IMR-90 (cell line): Measurements from ENCODE around the gene PRSS23. TPM values are rescaled to one million over a fixed set of nuclear protein-coding genes. Genes with fewer than 3 reads are reported as not detected.
A peak's percentile ranks its signal among the peaks of the same experiment; 100 is the strongest.

Experiments
- ATAC-seq: fragments of 200-7000 bp; cut with Tn5 transposase; 2 replicates; pipeline ENCODE4 v1.9.1; 2020; ENCODE audit warnings: low read depth, mild to moderate bottlenecking, moderate library complexity
- BruUV-seq: library from RNA; stranded (reverse); fragments of 400-500 nt; replicated peaks from 2 replicates; lab custom pipeline; 2021; lab: Mats Ljungman, UMichigan
- CTCF ChIA-PET: fragments of 300-600 bp; formaldehyde crosslinking; extraction: SDS; loops from one replicate; lab custom pipeline; 2021; ENCODE audit warnings: antibody characterized with exemption; lab: Yijun Ruan, JAX
- POLR2A ChIA-PET: fragments of 300-600 bp; sonication (Branson Sonifier 250); formaldehyde crosslinking; loops from one replicate; lab custom pipeline; 2022; ENCODE audit warnings: antibody characterized with exemption; ENCODE audit not compliant: unreplicated experiment; lab: Charles Lee
- DNase-seq: peaks from one replicate; pipeline ENCODE4 v3.0.0; 2013
- H2AFZ ChIP-seq: replicated peaks from 2 replicates; pipeline ENCODE3; 2013; ENCODE audit warnings: low read length, mild to moderate bottlenecking; ENCODE audit not compliant: poor library complexity
- H2AK5ac ChIP-seq: 2 replicates; pipeline ENCODE4 v1.6.1; 2013; ENCODE audit warnings: low read depth, low read length, inconsistent platforms
- H2AK9ac ChIP-seq: replicated peaks from 2 replicates; pipeline ENCODE3; 2013; ENCODE audit warnings: mild to moderate bottlenecking, low read depth, low read length, moderate library complexity; ENCODE audit not compliant: poor library complexity
- H2BK120ac ChIP-seq: 2 replicates; pipeline ENCODE4 v1.6.1; 2013; ENCODE audit warnings: low read depth, low read length, inconsistent platforms
- H2BK15ac ChIP-seq: 3 replicates; pipeline ENCODE4 v1.6.1; 2013; ENCODE audit warnings: low read depth, low read length, inconsistent platforms
- H2BK20ac ChIP-seq: 2 replicates; pipeline ENCODE4 v1.6.1; 2013; ENCODE audit warnings: low read depth, mild to moderate bottlenecking, inconsistent platforms, low read length, moderate library complexity
- H2BK5ac ChIP-seq: 2 replicates; pipeline ENCODE4 v1.6.1; 2013; ENCODE audit warnings: mild to moderate bottlenecking, low read depth, low read length, inconsistent platforms; ENCODE audit not compliant: poor library complexity, severe bottlenecking
- H3K14ac ChIP-seq: replicated peaks from 2 replicates; pipeline ENCODE4 v1.6.1; 2013; ENCODE audit warnings: low read depth, low read length, inconsistent platforms
- H3K18ac ChIP-seq: 2 replicates; pipeline ENCODE4 v1.6.1; 2013; ENCODE audit warnings: low read depth, low read length, control low read depth
- H3K23ac ChIP-seq: 2 replicates; pipeline ENCODE4 v1.6.1; 2013; ENCODE audit warnings: low read depth, low read length, inconsistent platforms
- H3K27ac ChIP-seq: 2 replicates; pipeline ENCODE4 v1.5.1; 2013; ENCODE audit warnings: mild to moderate bottlenecking, control low read depth, low read length; ENCODE audit not compliant: insufficient read depth
- H3K27me3 ChIP-seq: 2 replicates; pipeline ENCODE4 v1.6.1; 2013; ENCODE audit warnings: low read length; ENCODE audit not compliant: control insufficient read depth, insufficient read depth
- H3K36me3 ChIP-seq: 2 replicates; pipeline ENCODE4 v1.6.1; 2013; ENCODE audit warnings: low read length, mixed read lengths; ENCODE audit not compliant: control insufficient read depth, insufficient read depth
- H3K4ac ChIP-seq: 2 replicates; pipeline ENCODE4 v1.6.1; 2013; ENCODE audit warnings: low read depth, low read length, inconsistent platforms
- H3K4me1 ChIP-seq: 2 replicates; pipeline ENCODE4 v1.6.1; 2013; ENCODE audit warnings: low read length, mixed read lengths; ENCODE audit not compliant: control insufficient read depth, insufficient read depth
- H3K4me2 ChIP-seq: 2 replicates; pipeline ENCODE4 v1.6.1; 2013; ENCODE audit warnings: low read depth, mild to moderate bottlenecking, control low read depth, low read length, moderate library complexity
- H3K4me3 ChIP-seq: 2 replicates; pipeline ENCODE4 v1.5.1; 2013; ENCODE audit warnings: low read depth, mild to moderate bottlenecking, control low read depth, low read length, moderate library complexity; ENCODE audit not compliant: insufficient read depth
- H3K56ac ChIP-seq: 2 replicates; pipeline ENCODE4 v1.6.1; 2013; ENCODE audit warnings: low read length, inconsistent platforms; ENCODE audit not compliant: insufficient read depth; ENCODE audit errors: extremely low read depth
- H3K79me1 ChIP-seq, 2 experiments: 2 replicates each; pipeline ENCODE4 v1.6.1; 2013; ENCODE audit warnings: low read length in 2 of 2, inconsistent platforms in 1 of 2, low read depth in 1 of 2
- H3K9ac ChIP-seq: 2 replicates; pipeline ENCODE4 v1.6.1; 2013; ENCODE audit warnings: low read depth, low read length, control low read depth
- H3K9me1 ChIP-seq: 2 replicates; pipeline ENCODE4 v1.6.1; 2013; ENCODE audit warnings: low read length, inconsistent platforms; ENCODE audit not compliant: insufficient read depth
- H3K9me3 ChIP-seq: 2 replicates; pipeline ENCODE4 v1.6.1; 2013; ENCODE audit warnings: low read length; ENCODE audit not compliant: control insufficient read depth, insufficient read depth
- H4K20me1 ChIP-seq: 2 replicates; pipeline ENCODE4 v1.6.1; 2013; ENCODE audit warnings: low read length, inconsistent platforms; ENCODE audit not compliant: insufficient read depth
- H4K5ac ChIP-seq: 2 replicates; pipeline ENCODE4 v1.6.1; 2013; ENCODE audit warnings: mild to moderate bottlenecking, low read depth, low read length, control low read depth
- H4K8ac ChIP-seq, 2 experiments: 2 replicates each; pipeline ENCODE4 v1.6.1; 2013; ENCODE audit warnings: low read depth in 2 of 2, low read length in 2 of 2, control low read depth in 1 of 2, inconsistent platforms in 1 of 2
- H4K91ac ChIP-seq: 2 replicates; pipeline ENCODE4 v1.6.1; 2013; ENCODE audit warnings: low read depth, low read length, inconsistent platforms; ENCODE audit not compliant: insufficient read depth
- BHLHE40 ChIP-seq: fragments of 150-350 bp; IDR thresholded peaks from 2 replicates; pipeline ENCODE4 v1.6.1; 2016; ENCODE audit warnings: mild to moderate bottlenecking, low read depth, low read length
- CEBPB ChIP-seq: IDR thresholded peaks from 2 replicates; pipeline ENCODE4 v1.6.1; 2012; ENCODE audit warnings: low read depth, low read length, improper control_type of control experiment
- CHD1 ChIP-seq: IDR thresholded peaks from 2 replicates; pipeline ENCODE4 v1.6.1; 2012; ENCODE audit warnings: low read depth, low read length, improper control_type of control experiment
- CTCF ChIP-seq: conservative IDR thresholded peaks from 2 replicates; pipeline ENCODE4 v1.5.1; 2012; ENCODE audit warnings: mild to moderate bottlenecking, low read depth, low read length, improper control_type of control experiment
- ELK1 ChIP-seq: fragments of 150-350 bp; IDR thresholded peaks from 2 replicates; pipeline ENCODE4 v1.6.1; 2016; ENCODE audit warnings: low read depth, mild to moderate bottlenecking, low read length, moderate library complexity, borderline replicate concordance
- FOS ChIP-seq: fragments of 150-350 bp; IDR thresholded peaks from 2 replicates; pipeline ENCODE4 v1.6.1; 2016; ENCODE audit warnings: low read depth, low read length
- MAFK ChIP-seq: IDR thresholded peaks from 2 replicates; pipeline ENCODE4 v1.6.1; 2012; ENCODE audit warnings: low read depth, low read length, improper control_type of control experiment
- MAZ ChIP-seq: IDR thresholded peaks from 2 replicates; pipeline ENCODE4 v1.6.1; 2012; ENCODE audit warnings: low read depth, mild to moderate bottlenecking, low read length, improper control_type of control experiment, moderate library complexity, borderline replicate concordance
- MXI1 ChIP-seq: IDR thresholded peaks from 2 replicates; pipeline ENCODE4 v1.6.1; 2012; ENCODE audit warnings: low read depth, mild to moderate bottlenecking, low read length, moderate library complexity, borderline replicate concordance
- NFE2L2 ChIP-seq: fragments of 150-350 bp; IDR thresholded peaks from 2 replicates; pipeline ENCODE4 v1.6.1; 2016; ENCODE audit warnings: low read depth, mild to moderate bottlenecking, low read length
- POLR2A ChIP-seq: IDR thresholded peaks from 2 replicates; pipeline ENCODE4 v1.6.1; 2012; ENCODE audit warnings: mild to moderate bottlenecking, low read depth, low read length
- RAD21 ChIP-seq: IDR thresholded peaks from 2 replicates; pipeline ENCODE4 v1.6.1; 2012; ENCODE audit warnings: low read length, improper control_type of control experiment
- RCOR1 ChIP-seq: IDR thresholded peaks from 2 replicates; pipeline ENCODE4 v1.6.1; 2012; ENCODE audit warnings: mild to moderate bottlenecking, low read length, improper control_type of control experiment; ENCODE audit not compliant: insufficient replicate concordance
- RFX5 ChIP-seq: IDR thresholded peaks from 2 replicates; pipeline ENCODE4 v1.8.0; 2012; ENCODE audit warnings: low read depth, mild to moderate bottlenecking, low read length, moderate library complexity
- SMC3 ChIP-seq: fragments of 150-350 bp; IDR thresholded peaks from 2 replicates; pipeline ENCODE4 v1.6.1; 2016; ENCODE audit warnings: low read depth, mild to moderate bottlenecking, antibody characterized with exemption, low read length, moderate library complexity
- USF2 ChIP-seq: fragments of 150-350 bp; IDR thresholded peaks from 2 replicates; pipeline ENCODE4 v1.6.1; 2017; ENCODE audit warnings: mild to moderate bottlenecking, antibody characterized with exemption, low read length, low read depth
- WGBS, 2 experiments: methylation state at CpG; one replicate each; pipeline versions ENCODE4 v1.1.5 to v1.1.7; 2013; ENCODE audit warnings: missing lambda C conversion rate in 2 of 2; ENCODE audit not compliant: insufficient read length in 1 of 2; ENCODE audit errors: extremely low coverage in 2 of 2; 5-methylcytosine and 5-hydroxymethylcytosine counted together
- dilution Hi-C: fragments of 300-500 bp; cut with HindIII; formaldehyde crosslinking; loops from one replicate; pipeline ENCODE4 v1.14.3; 2018; ENCODE audit warnings: low sequenced_read_pairs; ENCODE audit not compliant: unreplicated experiment
- in situ Hi-C: fragments of 300-500 bp; cut with MboI; formaldehyde crosslinking; loops from 3 replicates; pipeline ENCODE4 v1.14.3; 2019; ENCODE audit warnings: low sequenced_read_pairs, inconsistent platforms, mixed read lengths
- intact Hi-C: fragments of 100-400 bp; cut with micrococcal nuclease; formaldehyde crosslinking; loops from 2 replicates; pipeline ENCODE4 v1.10.0; 2022
- polyA plus RNA-seq, 3 experiments: library from polyadenylated mRNA; depleted of rRNA; stranded (reverse); fragments of >200 nt; gene quantifications; 2 replicates each; pipeline ENCODE4 v1.2.3, GENCODE V29; 2012; ENCODE audit warnings: low replicate concordance in 1 of 3
- total RNA-seq: library from RNA; depleted of rRNA; stranded (reverse); fragments of >200 nt; gene quantifications from 2 replicates; pipeline ENCODE4 v1.2.3, GENCODE V29; 2012

PRSS23 gene
- total and polyA plus RNA-seq, 2 of the 4 experiments (the other 2 are of a cell fraction): 100 to 199 TPM

- CTCF ChIA-PET: interaction anchor here (1.1 kb wide), 1 partner anchor 18 kb away, joined by 4 read pairs; no protein-coding TSS in a partner anchor
- H3K27me3 ChIP-seq: no peaks in the 10 kb centered on the region
- no peak overlapping the region for H3K4me3 ChIP-seq
- no peak overlapping the region for H2AFZ ChIP-seq
- H3K9ac ChIP-seq: no peak overlapping the region
- H3K4me2 ChIP-seq: no peak overlapping the region
- H3K18ac ChIP-seq: no peak overlapping the region
- no peak overlapping the region for H3K56ac ChIP-seq
- 0 out of 2 replicates have a peak overlapping the region, but pooled peaks have one; percentile 23 for H4K91ac ChIP-seq
- intact Hi-C loops (no loop called here), in situ Hi-C loops (no loop called here), dilution Hi-C loops (no loop called here)
- H3K9me1 ChIP-seq: 0 out of 2 replicates have a peak, but pooled peaks cover 3% of the 10 kb centered on the region
- H2BK15ac ChIP-seq: no peak overlapping the region
- H2BK120ac ChIP-seq: no peak overlapping the region
- DNase-seq: no peak
- H3K36me3 ChIP-seq: no peaks in the 10 kb centered on the region
- no peak overlapping the region for H2BK20ac ChIP-seq
- no peak for TF ChIP-seq RCOR1
- TF ChIP-seq CHD1: no peak
- TF ChIP-seq RAD21: no peak
- no peak for TF ChIP-seq FOS
- no peak for TF ChIP-seq BHLHE40
- no peak for TF ChIP-seq CTCF
- no peak for TF ChIP-seq MXI1
- no peak for TF ChIP-seq NFE2L2
- TF ChIP-seq RFX5: no peak
- TF ChIP-seq USF2: no peak
- no peak for TF ChIP-seq SMC3
- no peak for TF ChIP-seq MAFK
- no peak for TF ChIP-seq POLR2A
- no peak for TF ChIP-seq ELK1
- no peak for TF ChIP-seq MAZ
- no peak for TF ChIP-seq CEBPB
- ATAC-seq: no peak
- no peak overlapping the region for H2BK5ac ChIP-seq
- H4K20me1 ChIP-seq: no peaks in the 10 kb centered on the region
- no peak overlapping the region for H3K14ac ChIP-seq
- WGBS, 2 experiments: 20% methylated on average over 1 of the region's 9 CpGs; no CpG with 5 or more reads in 1 of the 2 experiments
- H3K4me1 ChIP-seq: peaks cover 14% of the 10 kb centered on the region
- no peak overlapping the region for H3K4ac ChIP-seq
- H2AK5ac ChIP-seq: no peak overlapping the region
- no peak overlapping the region for H3K23ac ChIP-seq
- H4K5ac ChIP-seq: no peak overlapping the region
- no peak overlapping the region for H4K8ac ChIP-seq
- peaks cover 12 to 16% of the 10 kb centered on the region in 2 experiments for H3K79me1 ChIP-seq
- no peaks in the 10 kb centered on the region for H3K9me3 ChIP-seq
- POLR2A ChIA-PET: no interaction called here
- no peak overlapping the region for H3K27ac ChIP-seq
- H2AK9ac ChIP-seq: no peak overlapping the region
- BruUV-seq: no TSS peak
Measured at GRCh38 chr11:86797133-86797532, 3.2 kb upstream of the PRSS23 start.
